Lower leg skin (tissue), 4 donors: ENCODE results near the gene PSMD2. TPM values are rescaled to one million over a fixed set of nuclear protein-coding genes. Genes with fewer than 3 reads are reported as not detected.

Experiments used
- DNase-seq, 2 donors: peaks; one replicate each; pipeline ENCODE4 v3.0.0-alpha.2; 2019; ENCODE audit warnings: low spot score in 2 of 2
- H3K4me3 ChIP-seq: fragments of 200-600 bp; sonication (generic); 2 replicates; pipeline ENCODE4 v1.5.1; 2017; ENCODE audit warnings: mild to moderate bottlenecking, low read depth; ENCODE audit not compliant: poor library complexity, severe bottlenecking
- CTCF ChIP-seq, 3 donors: fragments of 450-650 bp; IDR thresholded peaks; one replicate each; pipeline ENCODE4 v1.5.1; 2016; ENCODE audit warnings: antibody characterized with exemption in 3 of 3, mild to moderate bottlenecking in 3 of 3, moderate library complexity in 2 of 3
- POLR2A ChIP-seq, 2 donors: fragments of 450-650 bp; IDR thresholded peaks; one replicate each; pipeline ENCODE4 v1.6.1; 2016 to 2017; ENCODE audit warnings: antibody characterized with exemption in 2 of 2, mild to moderate bottlenecking in 1 of 2, moderate library complexity in 1 of 2
- WGBS, 2 donors: methylation state at CpG; one replicate each; pipeline ENCODE4 v1.1.5; 2018; 5-methylcytosine and 5-hydroxymethylcytosine counted together
- intact Hi-C: fragments of 100-400 bp; cut with DNase I; formaldehyde crosslinking; loops from one replicate; pipeline ENCODE4 v1.15.0; 2023; ENCODE audit warnings: low total_unique reads
- total RNA-seq, 4 donors: library from RNA; depleted of rRNA; stranded (reverse); fragments of >200 nt; gene quantifications; one replicate each; pipeline ENCODE4 v1.1.0, GENCODE V29; 2016

PSMD2 gene
- total RNA-seq, 4 donors from 2014 or later: 194 to 263 (median 211) TPM

- no peak for TF ChIP-seq POLR2A (IDR thresholded peaks at IDR 0.05)
- whole genome bisulfite sequencing, 2 donors: 42 to 47% methylated on average over 4 of the region's 4 CpGs
- intact Hi-C loops: no loop called here
- H3K4me3 ChIP-seq: no peak overlapping the region
- DNase-seq: no peak
Measured at GRCh38 chr3:184335291-184335660, 36.2 kb downstream of the PSMD2 start.

DNA sequence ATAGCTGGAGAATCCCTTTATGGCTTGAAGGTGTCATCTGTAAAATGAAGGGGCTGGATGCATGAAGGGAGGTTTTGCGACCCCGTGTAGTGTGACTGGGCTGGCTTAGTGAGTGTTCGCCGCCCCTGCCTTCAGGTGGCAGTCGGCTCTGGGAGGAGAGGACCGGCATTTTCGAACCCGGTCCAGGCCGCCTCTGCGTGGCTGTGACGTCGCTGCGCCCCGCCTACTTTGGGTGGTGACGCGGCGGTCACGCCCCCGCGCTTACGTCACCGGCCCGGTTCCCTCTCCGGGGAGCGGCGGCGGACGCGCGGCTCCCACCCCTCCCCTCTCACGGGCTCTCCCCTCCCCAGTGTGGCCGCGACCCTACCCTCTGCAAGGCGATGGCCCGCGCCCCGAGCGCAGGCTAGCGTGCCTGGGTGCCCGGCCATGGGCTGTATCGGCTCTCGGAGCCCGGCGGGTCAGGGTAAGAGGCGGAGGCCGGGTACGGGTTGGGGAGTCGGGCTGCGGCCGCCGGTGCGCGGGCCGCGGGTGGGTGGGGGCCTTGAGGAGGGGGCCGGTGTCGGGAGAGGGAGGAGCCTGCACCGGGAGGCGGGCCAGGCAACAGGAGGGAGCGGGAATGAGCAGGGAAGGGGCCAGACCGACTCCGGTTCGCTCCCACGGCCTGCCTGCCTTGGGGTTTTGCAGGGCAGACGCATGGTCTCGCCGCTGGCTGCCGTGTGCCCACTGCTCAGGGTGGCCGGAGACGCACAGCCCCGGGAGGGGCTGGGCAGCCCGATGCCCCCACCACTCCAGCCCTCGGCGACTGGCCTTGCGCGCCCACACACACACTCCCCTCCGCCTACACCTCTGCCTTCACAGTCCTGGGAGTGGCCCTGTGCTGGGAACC lies 36.9 kb downstream of the PSMD2 start:
- DNase-seq: peak; percentile 77 to 98
- intact Hi-C loops: no loop called here
- no peak for TF ChIP-seq POLR2A (IDR thresholded peaks at IDR 0.05)
- TF ChIP-seq CTCF (IDR thresholded peaks at IDR 0.05): no peak
- H3K4me3 ChIP-seq: peak overlapping the region; percentile 69
- 0 to 4% methylated on average over 14 to 29 of the region's 77 CpGs for WGBS, 2 donors

DNA sequence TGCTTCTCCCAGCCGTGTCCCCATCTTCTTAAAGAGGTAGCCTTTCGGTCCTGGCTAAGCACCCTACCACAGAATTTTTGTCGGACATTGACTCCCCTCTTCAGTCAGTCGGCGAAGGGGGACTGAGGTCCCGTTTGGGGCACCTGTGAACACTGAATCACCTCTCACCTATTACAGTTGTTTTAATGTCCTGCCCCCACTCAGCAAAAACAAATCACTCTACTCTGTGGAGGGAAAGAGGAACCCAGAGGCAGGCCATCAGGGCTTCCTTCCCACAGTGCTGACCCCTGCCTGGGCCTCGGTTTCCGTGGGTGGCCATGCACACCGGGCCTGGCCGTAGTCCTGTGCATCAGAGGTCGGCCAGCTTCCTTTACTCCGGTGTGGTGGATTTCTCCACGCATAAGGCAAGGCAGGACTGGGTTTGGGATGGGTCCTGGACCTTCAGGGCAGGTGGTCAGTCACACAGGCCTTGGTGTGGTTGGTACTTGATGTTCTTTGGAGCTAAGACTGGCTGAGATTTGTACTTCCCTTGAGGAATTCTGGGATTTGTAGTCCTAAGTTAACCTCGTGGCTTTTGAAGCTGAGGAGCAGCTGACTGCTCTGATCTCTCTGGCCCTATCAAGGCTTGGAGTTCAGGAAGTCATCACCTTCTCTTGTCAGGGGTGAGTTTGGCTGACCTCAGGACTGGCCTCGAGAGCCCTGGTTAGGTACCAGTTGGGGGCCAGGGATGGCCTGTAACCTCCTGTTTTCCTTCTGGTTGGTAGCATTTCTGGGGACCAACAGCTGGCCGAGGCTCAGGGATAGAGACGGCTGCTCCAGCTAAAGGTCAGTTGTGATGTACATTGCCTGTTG lies 37.7 kb downstream of the PSMD2 start:
- peak in 1 of 2 donors; percentile 90 for DNase-seq
- H3K4me3 ChIP-seq: peak overlapping the region; percentile 69
- 10 to 20% methylated on average over 13 to 17 of the region's 17 CpGs for WGBS, 2 donors
- intact Hi-C loops: no loop called here
- no peak for TF ChIP-seq CTCF (IDR thresholded peaks at IDR 0.05)
- TF ChIP-seq POLR2A (IDR thresholded peaks at IDR 0.05): no peak

GRCh38 chr3:184337399-184337714 lies 38.3 kb downstream of the PSMD2 start, which contains the start of gene FAM131A:
FAM131A (plus strand) TSS chr3:184337600; CDS start chr3:184337631, 31 bp downstream.
- intact Hi-C loops: no loop called here
- no peak for DNase-seq
- WGBS, 2 donors: 24 to 34% methylated on average over 6 of the region's 6 CpGs

GRCh38 chr3:184337981-184338380 lies 38.9 kb downstream of the PSMD2 start:
- 58 to 62% methylated on average over 7 of the region's 7 CpGs for WGBS, 2 donors
- intact Hi-C loops: no loop called here
- H3K4me3 ChIP-seq: no peak overlapping the region
- no peak for DNase-seq
- TF ChIP-seq POLR2A (IDR thresholded peaks at IDR 0.05): no peak
- TF ChIP-seq CTCF (IDR thresholded peaks at IDR 0.05): no peak

More at GRCh38 chr3:184337399-184337714, 38.3 kb downstream of the PSMD2 start, which contains the start of gene FAM131A:
- H3K4me3 ChIP-seq: peak within 1 kb of the TSS; percentile 69
- TF ChIP-seq CTCF (IDR thresholded peaks at IDR 0.05) (no peak), POLR2A (IDR thresholded peaks at IDR 0.05) (no peak)

DNA sequence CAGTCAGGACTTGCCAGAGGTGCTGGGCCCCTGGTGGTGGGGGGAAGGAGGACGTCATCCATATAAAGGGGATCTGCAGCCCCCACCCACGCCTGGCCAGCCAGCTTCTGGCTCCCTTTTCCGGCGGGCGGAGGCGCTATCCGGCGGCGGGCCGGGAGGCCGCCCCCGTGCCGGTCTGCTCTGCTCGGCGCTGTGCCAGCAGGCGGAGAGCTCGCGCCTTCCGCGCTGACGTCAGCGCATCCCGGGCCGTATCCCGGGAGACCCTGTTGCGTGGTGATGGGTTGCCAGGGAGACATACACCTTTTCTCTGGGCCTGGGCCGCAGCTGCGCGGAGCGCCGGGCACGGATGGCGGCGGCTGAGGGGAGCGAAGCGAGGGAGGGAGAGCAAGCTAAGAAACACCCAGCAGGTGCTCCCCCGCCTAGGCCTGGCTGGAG lies 39.5 kb downstream of the PSMD2 start:
- TF ChIP-seq POLR2A (IDR thresholded peaks at IDR 0.05): no peak
- no peak for TF ChIP-seq CTCF (IDR thresholded peaks at IDR 0.05)
- 17 to 22% methylated on average over 18 to 32 of the region's 37 CpGs for WGBS, 2 donors
- intact Hi-C loops: no loop called here
- H3K4me3 ChIP-seq: no peak overlapping the region
- DNase-seq: peak in 1 of 2 donors; percentile 92
